ENCODE data around the gene HHIP. TPM values are rescaled to one million over a fixed set of nuclear protein-coding genes. Genes with fewer than 3 reads are reported as not detected.

HHIP gene
- total and polyA plus RNA-seq, 9 of the 15 experiments (the other 6 are each of a cell fraction or from before 2014, with no cell fraction given), result 0.09 TPM; not detected in 8

DNA sequence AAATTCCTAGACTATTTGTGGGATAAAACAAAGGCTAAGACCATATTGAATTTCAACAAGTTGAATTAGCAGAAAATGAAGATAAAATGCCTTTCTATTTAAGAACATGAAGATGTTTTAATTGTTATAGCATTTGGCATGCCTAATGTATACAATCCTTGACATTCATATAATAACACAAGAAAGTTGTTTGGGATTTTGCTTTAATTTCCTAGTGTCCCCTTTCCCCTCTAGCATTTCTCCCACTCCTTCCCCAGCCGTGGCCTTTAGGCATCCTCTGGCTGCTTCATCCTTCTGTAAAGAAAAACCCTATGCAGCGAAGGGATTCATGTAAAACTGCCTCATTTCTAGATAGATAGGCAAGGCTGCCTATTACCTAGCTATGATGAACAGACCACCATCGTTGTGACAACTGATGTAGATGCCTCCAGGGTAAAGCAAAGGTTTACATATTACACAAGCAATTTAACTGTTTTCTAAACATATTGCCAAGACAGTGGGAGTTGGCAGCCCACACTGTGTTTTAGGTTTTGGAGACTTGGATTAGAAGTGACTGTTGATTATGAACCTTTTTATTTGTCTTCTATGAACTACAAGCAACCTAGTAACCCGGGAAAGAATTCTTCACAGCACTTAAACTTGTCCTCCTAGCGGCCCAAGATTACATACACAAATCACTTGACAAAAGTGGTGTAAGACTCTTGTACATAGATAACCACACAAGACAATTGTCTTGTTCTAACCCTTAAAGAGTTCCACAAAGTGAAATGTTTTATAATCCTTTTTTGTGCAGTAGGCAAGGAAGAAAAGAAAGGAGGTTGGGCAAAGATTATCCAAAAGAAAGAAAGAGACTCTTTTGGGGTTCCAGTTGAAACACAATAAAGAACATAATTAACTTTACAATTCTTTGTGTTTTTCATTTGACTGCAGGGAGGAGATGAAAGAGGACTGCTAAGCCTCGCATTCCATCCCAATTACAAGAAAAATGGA is 59.9 kb downstream of the HHIP start:
- CTCF ChIA-PET (ENCODE audit: low intra/inter-chr PET ratio), result no interaction called here
- in situ Hi-C loops (cut with MboI), result no loop called here
- no peaks in the 10 kb centered on the region for H3K79me2 ChIP-seq (ENCODE audit: control insufficient read depth, insufficient read depth, low read length)
- DNase-seq (ENCODE audit: extremely low read depth in 1 of 4, low spot score in 3 of 4) (no peak), FAIRE-seq (no peak), ATAC-seq (no peak)
- no peak overlapping the region for H3K4me3 ChIP-seq
- no peaks in the 10 kb centered on the region for H3K9me1 ChIP-seq (ENCODE audit: control insufficient read depth, insufficient read depth, low read length)
- POLR2A ChIA-PET, result no interaction called here
- no peaks in the 10 kb centered on the region for H3K9me3 ChIP-seq (replicated peaks; ENCODE audit: control insufficient read depth, insufficient read depth, low read depth, low read length)
- no TSS peak for BruUV-seq (replicated peaks)
- no peak for TF ChIP-seq RFX1 (IDR thresholded peaks at IDR 0.05)
- no peak for TF ChIP-seq HNRNPLL (IDR thresholded peaks at IDR 0.05; ENCODE audit: low read depth, low read length, poor library complexity, severe bottlenecking)
- no peak for TF ChIP-seq HMG20A (CRISPR knock-in tag; conservative IDR thresholded peaks at IDR 0.05)
- no peak for TF ChIP-seq ZNF696 (CRISPR knock-in tag; conservative IDR thresholded peaks at IDR 0.05)
- TF ChIP-seq ZNF224 (CRISPR knock-in tag; IDR thresholded peaks at IDR 0.05), result no peak
- TF ChIP-seq CREB1 (IDR thresholded peaks at IDR 0.05), result no peak
- TF ChIP-seq CREB1 (CRISPR knock-in tag; IDR thresholded peaks at IDR 0.05), result no peak
- TF ChIP-seq, protein P1, sequence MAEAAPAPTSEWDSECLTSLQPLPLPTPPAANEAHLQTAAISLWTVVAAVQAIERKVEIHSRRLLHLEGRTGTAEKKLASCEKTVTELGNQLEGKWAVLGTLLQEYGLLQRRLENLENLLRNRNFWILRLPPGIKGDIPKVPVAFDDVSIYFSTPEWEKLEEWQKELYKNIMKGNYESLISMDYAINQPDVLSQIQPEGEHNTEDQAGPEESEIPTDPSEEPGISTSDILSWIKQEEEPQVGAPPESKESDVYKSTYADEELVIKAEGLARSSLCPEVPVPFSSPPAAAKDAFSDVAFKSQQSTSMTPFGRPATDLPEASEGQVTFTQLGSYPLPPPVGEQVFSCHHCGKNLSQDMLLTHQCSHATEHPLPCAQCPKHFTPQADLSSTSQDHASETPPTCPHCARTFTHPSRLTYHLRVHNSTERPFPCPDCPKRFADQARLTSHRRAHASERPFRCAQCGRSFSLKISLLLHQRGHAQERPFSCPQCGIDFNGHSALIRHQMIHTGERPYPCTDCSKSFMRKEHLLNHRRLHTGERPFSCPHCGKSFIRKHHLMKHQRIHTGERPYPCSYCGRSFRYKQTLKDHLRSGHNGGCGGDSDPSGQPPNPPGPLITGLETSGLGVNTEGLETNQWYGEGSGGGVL (CRISPR knock-in tag; IDR thresholded peaks at IDR 0.05), result no peak
- TF ChIP-seq PTRF (tag; IDR thresholded peaks at IDR 0.05), result no peak
- no peak for TF ChIP-seq CBFB (CRISPR knock-in tag; IDR thresholded peaks at IDR 0.05)
- TF ChIP-seq, protein P2, sequence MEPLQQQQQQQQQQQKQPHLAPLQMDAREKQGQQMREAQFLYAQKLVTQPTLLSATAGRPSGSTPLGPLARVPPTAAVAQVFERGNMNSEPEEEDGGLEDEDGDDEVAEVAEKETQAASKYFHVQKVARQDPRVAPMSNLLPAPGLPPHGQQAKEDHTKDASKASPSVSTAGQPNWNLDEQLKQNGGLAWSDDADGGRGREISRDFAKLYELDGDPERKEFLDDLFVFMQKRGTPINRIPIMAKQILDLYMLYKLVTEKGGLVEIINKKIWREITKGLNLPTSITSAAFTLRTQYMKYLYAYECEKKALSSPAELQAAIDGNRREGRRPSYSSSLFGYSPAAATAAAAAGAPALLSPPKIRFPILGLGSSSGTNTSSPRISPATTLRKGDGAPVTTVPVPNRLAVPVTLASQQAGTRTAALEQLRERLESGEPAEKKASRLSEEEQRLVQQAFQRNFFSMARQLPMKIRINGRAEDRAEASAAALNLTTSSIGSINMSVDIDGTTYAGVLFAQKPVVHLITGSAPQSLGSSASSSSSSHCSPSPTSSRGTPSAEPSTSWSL (CRISPR knock-in tag; IDR thresholded peaks at IDR 0.05; ENCODE audit: borderline replicate concordance), result no peak
- TF ChIP-seq OTX1 (CRISPR knock-in tag; IDR thresholded peaks at IDR 0.05), result no peak
- no peak for TF ChIP-seq NUFIP1 (IDR thresholded peaks at IDR 0.05; ENCODE audit: partially characterized antibody)
- no peak for TF ChIP-seq HEY1 (CRISPR knock-in tag; IDR thresholded peaks at IDR 0.05; ENCODE audit: borderline replicate concordance)
- H3K9ac ChIP-seq (ENCODE audit: insufficient read depth in 1 of 2, low read depth in 2 of 2, low read length in 2 of 2), result no peak overlapping the region
- WGBS (ENCODE audit: insufficient coverage, low coverage, missing lambda C conversion rate), result 2% methylated on average over 6 of the region's 6 CpGs
- H3K4me2 ChIP-seq (ENCODE audit: insufficient read depth, low read length), result no peak overlapping the region
- intact Hi-C loops (cut with micrococcal nuclease), result no loop called here
- H3K36me3 ChIP-seq (ENCODE audit: control insufficient read depth, insufficient read depth, low read length), result no peaks in the 10 kb centered on the region
- no peaks in the 10 kb centered on the region for H3K4me1 ChIP-seq (replicated peaks in 1 of 2; ENCODE audit: control insufficient read depth in 2 of 2, insufficient read depth in 2 of 2, low read length in 2 of 2)
- H3K27ac ChIP-seq (ENCODE audit: extremely low read depth, low read depth, low read length), result no peak overlapping the region
- H2AFZ ChIP-seq (ENCODE audit: low read depth, low read length), result no peak overlapping the region
- no peaks in the 10 kb centered on the region for H4K20me1 ChIP-seq (replicated peaks; ENCODE audit: control insufficient read depth, insufficient read depth, low read length)
- H3K27me3 ChIP-seq (ENCODE audit: control insufficient read depth in 2 of 2, insufficient read depth in 2 of 2, low read length in 2 of 2), result no peaks in the 10 kb centered on the region
